AG09309 (cell line): ENCODE measurements around the gene RABGAP1L.

Experiments
- DNase-seq: peaks from one replicate; pipeline ENCODE4 v3.0.0-alpha.2; 2010; ENCODE audit warnings: low read depth
- H3K4me3 ChIP-seq: 2 replicates; pipeline ENCODE4 v1.5.1; 2011; ENCODE audit warnings: mild to moderate bottlenecking, low read depth, low read length, moderate library complexity; ENCODE audit not compliant: control insufficient read depth
- TF ChIP-seq, protein P1 (sequence below): IDR thresholded peaks from 2 replicates; pipeline ENCODE4 v1.5.1; 2011; ENCODE audit warnings: mild to moderate bottlenecking, low read depth, low read length, inconsistent platforms; ENCODE audit not compliant: insufficient read depth, control insufficient read depth; ENCODE audit errors: missing control alignments

RABGAP1L gene

DNA sequence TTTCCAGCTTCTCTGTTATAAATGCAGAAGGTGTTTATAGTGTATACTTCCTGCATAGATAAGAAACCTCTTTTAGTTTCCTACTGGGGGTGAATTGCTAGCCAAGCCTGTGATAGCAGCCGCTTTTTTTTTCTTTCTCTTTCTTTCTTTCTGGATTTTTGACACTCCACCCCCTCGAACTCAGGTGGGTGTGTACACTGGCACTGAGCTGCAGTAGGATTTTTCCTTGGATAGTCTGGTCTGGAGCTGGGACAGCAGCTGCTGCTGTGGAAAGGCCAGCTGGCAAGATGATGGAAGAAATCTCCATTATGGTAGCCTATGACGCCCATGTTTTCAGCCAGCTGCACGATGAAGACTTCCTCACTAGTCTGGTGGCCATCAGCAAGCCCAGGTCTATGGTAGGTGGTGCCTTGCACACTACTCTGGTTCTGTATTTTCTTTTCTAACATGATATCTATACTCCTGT lies 717.9 kb downstream of the RABGAP1L start:
- H3K4me3 ChIP-seq = no peak overlapping the region
- TF ChIP-seq, protein P1, sequence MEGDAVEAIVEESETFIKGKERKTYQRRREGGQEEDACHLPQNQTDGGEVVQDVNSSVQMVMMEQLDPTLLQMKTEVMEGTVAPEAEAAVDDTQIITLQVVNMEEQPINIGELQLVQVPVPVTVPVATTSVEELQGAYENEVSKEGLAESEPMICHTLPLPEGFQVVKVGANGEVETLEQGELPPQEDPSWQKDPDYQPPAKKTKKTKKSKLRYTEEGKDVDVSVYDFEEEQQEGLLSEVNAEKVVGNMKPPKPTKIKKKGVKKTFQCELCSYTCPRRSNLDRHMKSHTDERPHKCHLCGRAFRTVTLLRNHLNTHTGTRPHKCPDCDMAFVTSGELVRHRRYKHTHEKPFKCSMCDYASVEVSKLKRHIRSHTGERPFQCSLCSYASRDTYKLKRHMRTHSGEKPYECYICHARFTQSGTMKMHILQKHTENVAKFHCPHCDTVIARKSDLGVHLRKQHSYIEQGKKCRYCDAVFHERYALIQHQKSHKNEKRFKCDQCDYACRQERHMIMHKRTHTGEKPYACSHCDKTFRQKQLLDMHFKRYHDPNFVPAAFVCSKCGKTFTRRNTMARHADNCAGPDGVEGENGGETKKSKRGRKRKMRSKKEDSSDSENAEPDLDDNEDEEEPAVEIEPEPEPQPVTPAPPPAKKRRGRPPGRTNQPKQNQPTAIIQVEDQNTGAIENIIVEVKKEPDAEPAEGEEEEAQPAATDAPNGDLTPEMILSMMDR = no peak
- no peak for DNase-seq

DNA sequence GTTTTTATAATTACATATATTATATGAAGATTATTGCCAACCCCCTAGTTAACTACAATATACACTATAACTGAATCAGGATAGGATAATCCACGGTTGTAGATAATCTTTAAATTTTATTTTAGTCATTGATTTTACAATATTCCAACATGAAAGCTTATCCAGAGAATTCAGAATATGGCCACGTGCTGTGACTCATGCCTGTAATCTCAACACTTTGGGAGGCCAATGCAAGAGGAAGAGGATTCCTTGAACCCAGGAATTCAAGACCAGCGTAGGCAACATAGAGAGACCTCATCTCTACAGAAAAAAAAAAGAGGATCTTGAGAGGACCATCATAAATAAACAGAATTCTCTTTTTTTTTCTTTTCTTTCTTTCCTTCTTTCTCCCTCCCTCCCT lies 720.9 kb downstream of the RABGAP1L start:
- DNase-seq = no peak
- TF ChIP-seq, protein P1 = no peak
- H3K4me3 ChIP-seq = no peak overlapping the region

DNA sequence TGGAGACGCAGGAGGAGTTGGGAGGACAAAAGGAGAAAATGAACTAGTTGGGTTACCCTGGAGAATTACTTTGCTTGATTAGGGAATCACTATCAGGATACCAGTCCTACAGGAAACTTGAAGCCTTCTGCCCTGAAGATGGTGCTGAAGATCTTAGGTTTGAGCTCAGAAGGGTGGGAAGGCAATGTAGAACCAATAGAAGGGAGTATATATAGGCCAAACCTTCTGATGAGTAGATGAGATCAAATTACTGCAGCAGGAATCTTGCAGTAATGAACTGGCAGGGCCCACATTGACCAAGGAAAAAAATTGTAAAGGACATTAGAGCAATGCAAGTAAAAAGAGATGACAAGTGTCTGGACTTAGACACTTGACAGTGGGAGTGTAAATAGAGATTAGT lies 724.1 kb downstream of the RABGAP1L start:
- TF ChIP-seq, protein P1 = peak; percentile 17
- DNase-seq = peak; percentile 37
- no peak overlapping the region for H3K4me3 ChIP-seq

DNA sequence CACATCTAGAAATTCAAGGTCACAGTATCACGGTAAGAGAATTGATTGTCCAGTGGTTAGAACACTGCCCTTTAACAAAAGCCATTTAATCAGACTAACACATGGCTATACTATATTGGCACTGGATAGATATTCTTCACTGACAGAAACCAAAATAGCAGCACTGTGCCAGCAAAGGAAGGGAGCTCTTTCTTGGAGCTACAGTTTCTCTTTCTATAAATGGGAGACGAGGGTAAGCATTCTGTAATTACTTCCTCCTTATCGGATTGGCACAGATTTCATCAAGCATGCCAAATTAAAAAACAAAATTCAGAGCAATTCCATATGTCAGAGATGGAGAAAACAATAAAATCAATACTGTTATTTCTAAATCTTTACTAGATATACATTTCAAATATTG lies 724.7 kb downstream of the RABGAP1L start:
- no peak overlapping the region for H3K4me3 ChIP-seq
- no peak for DNase-seq
- TF ChIP-seq, protein P1 = no peak

DNA sequence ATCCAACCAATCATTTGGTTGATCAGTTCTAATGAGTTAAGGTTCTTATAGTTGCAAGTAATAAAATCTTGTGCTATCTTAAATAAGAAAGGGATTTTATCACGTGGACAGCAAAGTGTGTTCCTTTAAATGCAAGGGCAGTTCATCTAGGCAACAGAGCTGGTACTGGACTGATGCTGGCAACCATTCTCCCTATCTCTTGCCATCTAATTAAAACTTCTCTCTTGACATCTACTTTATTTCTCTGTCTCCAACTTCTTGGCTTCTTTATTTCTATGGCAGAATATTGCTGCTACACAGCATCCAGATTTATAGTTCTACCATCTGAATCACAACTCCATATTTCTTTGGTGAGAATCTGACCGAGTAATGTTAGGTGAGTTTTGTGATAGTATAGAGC lies 725.2 kb downstream of the RABGAP1L start:
- no peak overlapping the region for H3K4me3 ChIP-seq
- TF ChIP-seq, protein P1 = no peak
- DNase-seq = no peak

DNA sequence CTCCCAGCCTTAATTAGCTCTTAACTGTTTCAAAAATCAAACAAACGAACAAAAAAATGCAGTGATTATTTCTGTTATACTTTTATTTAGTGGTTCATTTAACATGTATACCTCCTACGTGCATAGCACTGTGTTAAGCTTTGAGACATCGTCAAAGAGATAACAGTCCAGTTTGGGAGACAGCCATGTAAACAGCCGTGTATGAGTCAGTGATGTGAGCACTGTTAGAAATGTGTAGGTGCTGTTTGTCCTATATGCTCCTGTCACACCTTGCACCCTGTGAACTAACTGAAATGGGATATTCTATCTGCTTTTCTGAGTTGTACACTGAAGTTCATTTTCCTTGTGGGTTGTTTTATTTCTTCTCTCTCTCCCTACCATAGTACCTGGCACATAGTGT lies 730.7 kb downstream of the RABGAP1L start:
- TF ChIP-seq, protein P1 = no peak
- no peak for DNase-seq

DNA sequence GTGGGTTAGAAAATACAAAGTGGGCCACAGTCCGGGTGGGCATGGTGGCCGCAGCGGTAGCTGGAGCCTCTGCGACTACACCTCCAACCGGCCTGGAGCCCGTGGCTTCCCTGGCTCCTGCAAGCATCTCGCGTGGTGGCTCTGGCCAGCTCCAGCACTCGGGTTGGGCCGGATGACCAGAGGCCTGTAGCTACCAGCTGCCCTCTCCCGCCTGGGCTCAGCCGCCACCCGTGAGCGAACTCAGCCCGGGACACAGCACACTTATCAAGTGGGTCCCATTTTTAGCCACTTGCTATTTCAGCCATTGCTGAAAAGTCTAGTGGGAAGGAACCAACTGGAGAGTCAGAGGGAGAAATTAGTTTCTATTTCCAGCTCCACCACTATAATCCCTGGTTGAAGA lies 732.7 kb downstream of the RABGAP1L start:
- no peak overlapping the region for H3K4me3 ChIP-seq
- TF ChIP-seq, protein P1 = no peak
- DNase-seq = no peak

More for the DNA sequence above, 730.7 kb downstream of the RABGAP1L start:
- no peak overlapping the region for H3K4me3 ChIP-seq
